PC-3 (cell line): ENCODE results near the gene CAMTA1. TPM values are rescaled to one million over a fixed set of nuclear protein-coding genes. Genes with fewer than 3 reads are reported as not detected.

Source experiments
- ATAC-seq: fragments of 200-7000 bp; cut with Tn5 transposase; 2 replicates; pipeline ENCODE4 v1.9.1; 2020; ENCODE audit warnings: mild to moderate bottlenecking, moderate library complexity
- BruUV-seq: library from RNA; stranded (reverse); fragments of 400-500 nt; replicated peaks from 2 replicates; lab custom pipeline; 2021; lab: Mats Ljungman, UMichigan
- CTCF ChIA-PET: fragments of 300-600 bp; sonication (Branson Sonifier 250); formaldehyde crosslinking; loops from one replicate; lab custom pipeline; 2022; ENCODE audit warnings: antibody characterized with exemption; lab: Charles Lee
- POLR2A ChIA-PET: fragments of 300-600 bp; sonication (Branson Sonifier 250); formaldehyde crosslinking; loops from one replicate; lab custom pipeline; 2022; ENCODE audit warnings: antibody characterized with exemption; ENCODE audit not compliant: unreplicated experiment; lab: Charles Lee
- DNase-seq: peaks from one replicate; pipeline ENCODE4 v3.0.0-alpha.2; 2015
- H2AFZ ChIP-seq: fragments of 300-600 bp; sonication (generic); 2 replicates; pipeline ENCODE4 v1.6.0; 2016; ENCODE audit warnings: antibody characterized with exemption, low read length
- H3F3A ChIP-seq: fragments of 300-600 bp; sonication (generic); one replicate; pipeline ENCODE4 v1.6.0; 2017; ENCODE audit warnings: antibody characterized with exemption, low read length, control low read depth, mild to moderate bottlenecking; ENCODE audit not compliant: unreplicated experiment
- H3K27ac ChIP-seq: fragments of 300-600 bp; sonication (generic); 2 replicates; pipeline ENCODE4 v1.5.1; 2016; ENCODE audit warnings: mild to moderate bottlenecking, low read length
- H3K27me3 ChIP-seq: fragments of 300-600 bp; sonication (generic); 2 replicates; pipeline ENCODE4 v1.6.1; 2016; ENCODE audit warnings: low read length, mixed read lengths
- H3K36me3 ChIP-seq: fragments of 300-600 bp; sonication (generic); 2 replicates; pipeline ENCODE4 v1.6.1; 2016; ENCODE audit warnings: low read depth, mixed run types, low read length, mixed read lengths
- H3K4me1 ChIP-seq: fragments of 300-600 bp; sonication (generic); 2 replicates; pipeline ENCODE4 v1.5.1; 2016; ENCODE audit warnings: low read length; ENCODE audit not compliant: insufficient read depth
- H3K4me2 ChIP-seq: fragments of 300-600 bp; sonication (generic); 2 replicates; pipeline ENCODE4 v1.6.0; 2016; ENCODE audit warnings: low read length
- H3K4me3 ChIP-seq: fragments of 300-600 bp; sonication (generic); 2 replicates; pipeline ENCODE4 v1.5.1; 2016; ENCODE audit warnings: mild to moderate bottlenecking, low read length, mixed read lengths
- H3K79me2 ChIP-seq: fragments of 300-600 bp; sonication (generic); 2 replicates; pipeline ENCODE4 v1.6.1; 2017; ENCODE audit warnings: low read length, mixed read lengths
- H3K9ac ChIP-seq: fragments of 300-600 bp; sonication (generic); 2 replicates; pipeline ENCODE4 v1.6.0; 2016; ENCODE audit warnings: mild to moderate bottlenecking, low read length
- H3K9me2 ChIP-seq: fragments of 300-600 bp; sonication (generic); replicated peaks from 2 replicates; pipeline ENCODE4 v1.6.1; 2016; ENCODE audit warnings: mixed run types, low read length, mixed read lengths
- H3K9me3 ChIP-seq: fragments of 300-600 bp; sonication (generic); 2 replicates; pipeline ENCODE4 v1.6.1; 2016; ENCODE audit warnings: low read length, mixed read lengths
- H4K20me1 ChIP-seq: fragments of 300-600 bp; sonication (generic); 2 replicates; pipeline ENCODE4 v1.6.1; 2016; ENCODE audit warnings: low read length, mixed read lengths
- EZH2 ChIP-seq: fragments of 300-600 bp; sonication (generic); IDR thresholded peaks from one replicate; pipeline ENCODE4 v1.6.1; 2017; ENCODE audit warnings: antibody characterized with exemption, mild to moderate bottlenecking, low read length; ENCODE audit not compliant: unreplicated experiment
- EZH2phosphoT487 ChIP-seq: fragments of 300-600 bp; sonication (generic); IDR thresholded peaks from 2 replicates; pipeline ENCODE4 v1.6.1; 2018; ENCODE audit warnings: mild to moderate bottlenecking, antibody characterized with exemption, low read length, borderline replicate concordance
- intact Hi-C: fragments of 100-400 bp; cut with micrococcal nuclease; formaldehyde crosslinking; loops from 2 replicates; pipeline ENCODE4 v1.9.0; 2023
- total RNA-seq: library from RNA; depleted of rRNA; stranded (reverse); fragments of >200 nt; gene quantifications from 2 replicates; pipeline ENCODE4 v1.2.3, GENCODE V29; 2014
- TF ChIP-seq, protein P1 (sequence below): fragments of 300-600 bp; sonication (generic); conservative IDR thresholded peaks from 2 replicates; pipeline ENCODE4 v1.5.1; 2017; ENCODE audit warnings: antibody characterized with exemption, low read depth, mild to moderate bottlenecking, low read length

The CAMTA1 gene
- total RNA-seq, 1 experiment from 2014 or later, result 40.8 TPM

DNA sequence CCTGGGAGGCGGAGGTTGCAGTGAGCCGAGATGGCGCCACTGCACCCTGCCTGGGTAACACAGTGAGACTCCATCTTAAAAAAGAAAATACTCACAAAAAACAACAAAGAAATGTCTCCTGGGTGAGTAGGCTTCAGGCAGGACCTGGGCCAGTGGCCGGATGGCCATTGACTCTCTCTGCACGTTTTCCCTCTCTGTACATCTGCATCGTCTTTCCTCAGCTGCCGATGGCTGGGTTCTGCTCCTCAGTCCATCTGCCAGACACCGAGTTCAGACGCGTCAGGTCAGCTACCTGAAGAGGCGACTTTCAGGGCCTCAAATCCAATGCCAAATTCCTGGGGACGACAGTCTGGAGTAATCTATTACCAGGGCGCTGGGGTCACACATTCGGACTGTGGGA, 199.3 kb downstream of the CAMTA1 start:
- DNase-seq (no peak), ATAC-seq (no peak)
- ChIA-PET POLR2A (no interaction called here), CTCF (no interaction called here)
- Histone ChIP-seq H3K4me1 (no peaks in the 10 kb centered on the region), H3K9ac (no peak overlapping the region), H2AFZ (no peak overlapping the region), H3K9me3 (no peaks in the 10 kb centered on the region), H3K27me3 (peaks cover 37% of the 10 kb centered on the region), H3F3A (no peaks in the 10 kb centered on the region), H3K79me2 (no peaks in the 10 kb centered on the region), H3K27ac (no peak overlapping the region), H3K4me3 (no peak overlapping the region), H3K36me3 (no peaks in the 10 kb centered on the region), H4K20me1 (no peaks in the 10 kb centered on the region), H3K4me2 (no peak overlapping the region), H3K9me2 (no peaks in the 10 kb centered on the region)
- TF ChIP-seq, protein P1, sequence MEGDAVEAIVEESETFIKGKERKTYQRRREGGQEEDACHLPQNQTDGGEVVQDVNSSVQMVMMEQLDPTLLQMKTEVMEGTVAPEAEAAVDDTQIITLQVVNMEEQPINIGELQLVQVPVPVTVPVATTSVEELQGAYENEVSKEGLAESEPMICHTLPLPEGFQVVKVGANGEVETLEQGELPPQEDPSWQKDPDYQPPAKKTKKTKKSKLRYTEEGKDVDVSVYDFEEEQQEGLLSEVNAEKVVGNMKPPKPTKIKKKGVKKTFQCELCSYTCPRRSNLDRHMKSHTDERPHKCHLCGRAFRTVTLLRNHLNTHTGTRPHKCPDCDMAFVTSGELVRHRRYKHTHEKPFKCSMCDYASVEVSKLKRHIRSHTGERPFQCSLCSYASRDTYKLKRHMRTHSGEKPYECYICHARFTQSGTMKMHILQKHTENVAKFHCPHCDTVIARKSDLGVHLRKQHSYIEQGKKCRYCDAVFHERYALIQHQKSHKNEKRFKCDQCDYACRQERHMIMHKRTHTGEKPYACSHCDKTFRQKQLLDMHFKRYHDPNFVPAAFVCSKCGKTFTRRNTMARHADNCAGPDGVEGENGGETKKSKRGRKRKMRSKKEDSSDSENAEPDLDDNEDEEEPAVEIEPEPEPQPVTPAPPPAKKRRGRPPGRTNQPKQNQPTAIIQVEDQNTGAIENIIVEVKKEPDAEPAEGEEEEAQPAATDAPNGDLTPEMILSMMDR, result no peak
- TF ChIP-seq EZH2, result no peak
- no peak for TF ChIP-seq EZH2phosphoT487
- intact Hi-C loops, result no loop called here
- no TSS peak for BruUV-seq

DNA sequence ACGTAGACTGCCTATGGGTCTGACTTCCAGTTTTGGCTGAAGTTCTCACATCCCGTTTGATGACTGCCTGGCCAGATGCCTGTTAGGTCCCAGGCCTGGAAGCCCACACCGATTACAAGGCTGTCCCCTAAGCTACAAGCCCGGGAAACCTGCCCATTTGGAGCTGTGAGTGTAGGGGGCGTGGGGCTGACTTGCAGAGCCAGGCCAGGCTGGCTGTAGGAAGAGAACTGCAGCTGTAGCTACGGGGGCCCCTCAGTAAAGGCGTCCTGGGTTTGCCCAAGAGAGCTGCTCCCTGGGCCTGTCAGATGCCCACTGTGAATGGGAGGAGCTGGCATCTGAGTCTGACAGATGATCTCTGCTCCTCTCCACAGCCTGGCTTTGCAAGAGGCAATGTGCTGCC, 199.7 kb downstream of the CAMTA1 start:
- CTCF ChIA-PET, result no interaction called here
- DNase-seq (no peak), ATAC-seq (no peak)
- Histone ChIP-seq H3K9me3 (no peaks in the 10 kb centered on the region), H4K20me1 (no peaks in the 10 kb centered on the region), H3K27me3 (peaks cover 35% of the 10 kb centered on the region), H3K9ac (no peak overlapping the region), H3K4me3 (no peak overlapping the region), H3F3A (no peaks in the 10 kb centered on the region), H3K4me1 (no peaks in the 10 kb centered on the region), H3K36me3 (no peaks in the 10 kb centered on the region), H3K4me2 (no peak overlapping the region), H2AFZ (no peak overlapping the region), H3K9me2 (no peaks in the 10 kb centered on the region), H3K79me2 (no peaks in the 10 kb centered on the region), H3K27ac (no peak overlapping the region)
- intact Hi-C loops, result no loop called here
- POLR2A ChIA-PET, result no interaction called here
- no peak for TF ChIP-seq EZH2
- TF ChIP-seq, protein P1, result no peak
- TF ChIP-seq EZH2phosphoT487, result no peak
- no TSS peak for BruUV-seq

DNA sequence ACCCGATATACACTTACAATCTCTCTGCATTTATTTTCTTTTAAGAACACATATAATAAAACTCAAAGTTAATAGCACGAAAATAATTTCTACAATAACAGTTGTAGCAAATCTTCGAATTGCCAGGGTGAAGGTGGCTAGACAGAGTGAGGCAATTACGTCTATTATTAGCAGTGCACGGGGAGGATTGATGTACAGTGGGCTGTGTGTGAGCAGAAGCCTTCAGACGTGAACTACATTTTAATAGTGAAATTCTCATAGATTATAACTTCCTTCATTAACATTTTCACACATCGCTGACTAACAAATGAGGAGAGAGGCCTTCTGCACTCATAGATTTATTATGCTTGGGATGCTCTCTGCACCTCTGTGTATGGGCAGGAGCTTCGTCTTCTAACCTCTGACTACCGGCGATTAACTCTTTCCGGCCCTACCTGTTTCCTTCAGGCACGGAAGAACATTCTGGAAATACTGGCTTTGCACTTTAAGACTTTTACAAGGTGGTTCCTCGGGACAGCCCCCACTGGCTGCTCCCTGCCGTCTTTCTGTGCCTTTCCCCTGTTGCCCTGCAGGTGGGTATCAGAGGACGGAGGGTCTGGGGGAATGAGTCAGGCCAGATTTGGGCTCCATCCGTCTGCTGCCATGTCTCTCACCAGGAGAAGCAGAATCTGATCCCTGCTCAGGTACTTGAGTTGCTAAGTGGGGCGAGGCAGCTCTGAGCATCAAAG, 200.5 kb downstream of the CAMTA1 start:
- ChIA-PET POLR2A (no interaction called here), CTCF (no interaction called here)
- intact Hi-C loops, result no loop called here
- no peak overlapping the region for H3K4me3 ChIP-seq
- no peaks in the 10 kb centered on the region for H3F3A ChIP-seq
- ATAC-seq (no peak), DNase-seq (no peak)
- no peak overlapping the region for H2AFZ ChIP-seq
- no peaks in the 10 kb centered on the region for H3K79me2 ChIP-seq
- peaks cover 35% of the 10 kb centered on the region for H3K27me3 ChIP-seq
- no peaks in the 10 kb centered on the region for H3K9me3 ChIP-seq
- H3K27ac ChIP-seq, result no peak overlapping the region
- H3K4me1 ChIP-seq, result no peaks in the 10 kb centered on the region
- TF ChIP-seq EZH2phosphoT487 (no peak), EZH2 (no peak)
- TF ChIP-seq, protein P1, result no peak
- no peaks in the 10 kb centered on the region for H3K36me3 ChIP-seq
- no peaks in the 10 kb centered on the region for H3K9me2 ChIP-seq
- no peak overlapping the region for H3K4me2 ChIP-seq
- no peaks in the 10 kb centered on the region for H4K20me1 ChIP-seq
- BruUV-seq, result no TSS peak
- no peak overlapping the region for H3K9ac ChIP-seq
